Measurements from ENCODE around the gene TPK1.

- TF ChIP-seq, protein P1, sequence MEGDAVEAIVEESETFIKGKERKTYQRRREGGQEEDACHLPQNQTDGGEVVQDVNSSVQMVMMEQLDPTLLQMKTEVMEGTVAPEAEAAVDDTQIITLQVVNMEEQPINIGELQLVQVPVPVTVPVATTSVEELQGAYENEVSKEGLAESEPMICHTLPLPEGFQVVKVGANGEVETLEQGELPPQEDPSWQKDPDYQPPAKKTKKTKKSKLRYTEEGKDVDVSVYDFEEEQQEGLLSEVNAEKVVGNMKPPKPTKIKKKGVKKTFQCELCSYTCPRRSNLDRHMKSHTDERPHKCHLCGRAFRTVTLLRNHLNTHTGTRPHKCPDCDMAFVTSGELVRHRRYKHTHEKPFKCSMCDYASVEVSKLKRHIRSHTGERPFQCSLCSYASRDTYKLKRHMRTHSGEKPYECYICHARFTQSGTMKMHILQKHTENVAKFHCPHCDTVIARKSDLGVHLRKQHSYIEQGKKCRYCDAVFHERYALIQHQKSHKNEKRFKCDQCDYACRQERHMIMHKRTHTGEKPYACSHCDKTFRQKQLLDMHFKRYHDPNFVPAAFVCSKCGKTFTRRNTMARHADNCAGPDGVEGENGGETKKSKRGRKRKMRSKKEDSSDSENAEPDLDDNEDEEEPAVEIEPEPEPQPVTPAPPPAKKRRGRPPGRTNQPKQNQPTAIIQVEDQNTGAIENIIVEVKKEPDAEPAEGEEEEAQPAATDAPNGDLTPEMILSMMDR (IDR thresholded peaks at IDR 0.05; ENCODE audit: low read depth, low read length), result no peak
- TF ChIP-seq POLR2A (IDR thresholded peaks at IDR 0.05; ENCODE audit: extremely low read depth, insufficient read length), result no peak
Observed at GRCh38 chr7:144730224-144730623, 105.6 kb downstream of the TPK1 start.

Measured in NB4 (cell line).